IPS-18a (cell line): ENCODE measurements around the gene DMRTC1.
"Not testable (repeated sequence)": the region's sequence is repeated elsewhere in the genome, so short reads cannot be mapped to it uniquely, and the experiment has no call there.

ENCODE experiments used
- H3K27ac ChIP-seq: one replicate; pipeline ENCODE4 v1.5.1; 2013; ENCODE audit warnings: low read length
- H3K27me3 ChIP-seq: one replicate; pipeline ENCODE4 v1.6.1; 2013; ENCODE audit warnings: mild to moderate bottlenecking, low read length; ENCODE audit not compliant: control insufficient read depth, insufficient read depth
- H3K36me3 ChIP-seq: one replicate; pipeline ENCODE4 v1.6.1; 2013; ENCODE audit warnings: low read depth, low read length; ENCODE audit not compliant: control insufficient read depth
- H3K4me1 ChIP-seq: one replicate; pipeline ENCODE4 v1.6.1; 2013; ENCODE audit warnings: low read depth, low read length; ENCODE audit not compliant: control insufficient read depth
- H3K4me3 ChIP-seq: one replicate; pipeline ENCODE4 v1.5.1; 2013; ENCODE audit warnings: low read length
- H3K9ac ChIP-seq: one replicate; pipeline ENCODE4 v1.6.1; 2013; ENCODE audit warnings: mild to moderate bottlenecking, low read length, moderate library complexity
- H3K9me3 ChIP-seq: one replicate; pipeline ENCODE4 v1.6.1; 2013; ENCODE audit warnings: low read depth, low read length; ENCODE audit not compliant: control insufficient read depth

The DMRTC1 gene, protein sequence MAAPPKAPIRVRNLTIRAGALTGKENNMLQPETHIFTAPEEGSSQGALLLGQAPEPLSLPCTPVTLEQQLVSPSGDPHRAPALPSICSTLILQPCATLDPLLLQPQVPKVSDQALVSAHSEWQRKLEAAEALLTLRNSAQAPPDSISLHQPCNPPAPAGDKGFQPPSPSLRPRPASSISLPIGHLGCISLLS

DNA sequence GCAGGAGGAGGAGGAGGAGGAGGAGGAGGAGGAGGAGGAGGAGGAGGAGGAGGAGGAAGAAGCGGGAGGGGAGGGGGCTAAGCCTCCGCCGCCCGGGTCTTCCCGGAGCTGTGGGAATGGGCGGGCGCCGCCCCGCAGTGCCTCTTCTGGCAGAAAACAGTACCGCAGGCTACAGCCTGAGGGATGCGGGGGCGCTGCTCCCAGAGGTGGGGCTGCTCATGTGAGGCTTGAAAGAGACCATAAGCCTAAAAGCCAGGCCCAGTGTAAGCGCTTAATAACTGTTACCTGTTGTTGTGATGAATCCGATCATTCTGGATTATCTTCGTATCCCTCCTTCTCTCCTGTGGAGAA is at the start of gene DMRTC1:
Gene DMRTC1 (minus strand): TSS at position 19 of the 351 bp plus-strand sequence. CDS start 68,143 bp downstream, outside the sequence.
- not testable (repeated sequence) for H3K4me3 ChIP-seq, H3K9ac ChIP-seq, H3K27ac ChIP-seq, H3K9me3 ChIP-seq, H3K36me3 ChIP-seq, H3K4me1 ChIP-seq, H3K27me3 ChIP-seq

DNA sequence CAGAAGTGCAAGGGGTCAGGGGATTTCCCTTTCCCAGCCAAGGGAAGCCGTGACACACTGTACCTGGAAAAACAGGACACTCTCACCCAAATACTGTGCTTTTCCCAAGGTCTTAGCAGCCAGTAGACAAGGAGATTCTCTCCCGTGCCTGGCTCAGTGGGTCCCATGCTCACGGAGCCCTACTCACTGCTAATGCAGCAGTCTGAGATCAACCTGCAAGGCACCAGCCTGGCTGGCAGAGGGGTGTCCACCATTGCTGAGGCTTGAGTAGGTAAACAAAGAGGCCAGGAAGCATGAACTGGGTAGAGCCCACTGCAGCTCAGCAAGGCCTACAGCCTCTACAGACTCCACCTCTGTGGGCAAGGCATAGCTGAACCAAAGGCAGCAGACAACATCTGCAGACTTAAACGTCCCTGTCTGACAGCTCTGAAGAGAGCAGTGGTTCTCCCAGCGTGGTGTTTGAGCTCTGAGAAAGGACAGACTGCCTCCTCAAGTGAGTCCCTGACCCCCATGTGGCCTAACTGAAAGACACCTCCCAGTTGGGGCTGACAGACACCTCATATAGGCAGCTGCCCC is 37.3 kb upstream of the DMRTC1 start:
- not testable (repeated sequence) for H3K27ac ChIP-seq, H3K4me1 ChIP-seq, H3K27me3 ChIP-seq, H3K9ac ChIP-seq, H3K4me3 ChIP-seq, H3K36me3 ChIP-seq, H3K9me3 ChIP-seq

DNA sequence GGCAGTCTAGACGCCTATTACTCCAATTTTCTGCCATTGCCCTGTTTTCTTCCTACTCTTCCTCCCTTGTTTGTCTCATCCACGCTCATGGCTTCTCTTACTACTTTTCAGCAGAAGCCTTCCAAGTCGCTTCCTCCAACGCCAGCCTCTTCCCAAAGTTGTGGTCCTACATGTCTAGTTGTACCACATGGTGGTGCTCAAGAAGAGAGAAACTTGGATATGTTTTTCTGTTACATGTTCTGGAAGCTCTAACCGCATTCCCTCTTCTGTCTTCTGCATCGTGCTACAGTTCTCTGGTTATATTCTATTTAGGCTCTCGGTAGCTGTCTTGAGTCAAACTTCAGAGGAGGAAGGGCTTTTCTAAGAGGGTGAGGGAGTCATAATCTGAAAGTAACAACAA is 31.2 kb upstream of the DMRTC1 start:
- H3K36me3 ChIP-seq, H3K27me3 ChIP-seq, H3K4me1 ChIP-seq: not testable (repeated sequence)

DNA sequence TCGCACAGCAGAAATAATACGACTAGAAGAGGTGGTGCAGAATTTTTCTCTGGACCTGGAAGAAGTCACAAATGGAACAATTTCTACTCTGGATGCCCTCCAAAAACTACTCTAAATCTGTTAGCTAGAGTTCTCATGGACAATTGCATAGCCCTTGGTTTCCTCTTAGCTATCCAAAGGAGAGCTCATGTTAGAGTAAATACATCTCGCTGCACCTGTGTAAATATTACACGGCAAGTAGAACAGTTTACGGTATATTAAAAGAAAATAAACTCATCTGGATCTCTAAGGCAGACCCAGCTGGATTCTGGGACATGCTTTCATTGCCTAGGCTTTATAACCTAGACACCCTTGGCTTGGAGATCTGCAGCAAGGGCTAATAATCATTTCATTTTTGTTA is 28.2 kb upstream of the DMRTC1 start:
- not testable (repeated sequence) for H3K9ac ChIP-seq, H3K27me3 ChIP-seq, H3K4me3 ChIP-seq, H3K27ac ChIP-seq, H3K36me3 ChIP-seq, H3K4me1 ChIP-seq, H3K9me3 ChIP-seq

More for the DNA sequence above, 31.2 kb upstream of the DMRTC1 start:
- not testable (repeated sequence) for H3K9ac ChIP-seq, H3K9me3 ChIP-seq, H3K27ac ChIP-seq, H3K4me3 ChIP-seq

DNA sequence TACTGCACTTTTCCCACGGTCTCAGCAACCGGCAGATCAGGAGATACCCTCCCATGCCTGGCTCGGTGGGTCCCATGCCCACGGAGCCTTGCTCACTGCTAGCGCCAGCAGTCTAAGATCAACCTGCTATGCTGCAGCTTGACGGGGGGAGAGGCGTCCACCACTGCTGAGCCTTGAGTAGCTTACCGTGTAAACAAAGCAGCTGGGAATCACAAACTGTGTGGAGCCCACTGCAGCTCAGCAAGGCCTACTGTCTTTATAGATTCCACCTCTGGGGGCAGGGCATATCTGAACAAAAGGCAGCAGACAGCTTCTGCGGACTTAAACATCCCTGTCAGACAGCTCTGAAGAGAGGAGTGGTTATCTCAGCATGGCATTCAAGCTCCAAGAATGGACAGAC is 16.3 kb upstream of the DMRTC1 start:
- not testable (repeated sequence) for H3K27ac ChIP-seq, H3K36me3 ChIP-seq, H3K4me1 ChIP-seq, H3K4me3 ChIP-seq, H3K27me3 ChIP-seq, H3K9me3 ChIP-seq, H3K9ac ChIP-seq

DNA sequence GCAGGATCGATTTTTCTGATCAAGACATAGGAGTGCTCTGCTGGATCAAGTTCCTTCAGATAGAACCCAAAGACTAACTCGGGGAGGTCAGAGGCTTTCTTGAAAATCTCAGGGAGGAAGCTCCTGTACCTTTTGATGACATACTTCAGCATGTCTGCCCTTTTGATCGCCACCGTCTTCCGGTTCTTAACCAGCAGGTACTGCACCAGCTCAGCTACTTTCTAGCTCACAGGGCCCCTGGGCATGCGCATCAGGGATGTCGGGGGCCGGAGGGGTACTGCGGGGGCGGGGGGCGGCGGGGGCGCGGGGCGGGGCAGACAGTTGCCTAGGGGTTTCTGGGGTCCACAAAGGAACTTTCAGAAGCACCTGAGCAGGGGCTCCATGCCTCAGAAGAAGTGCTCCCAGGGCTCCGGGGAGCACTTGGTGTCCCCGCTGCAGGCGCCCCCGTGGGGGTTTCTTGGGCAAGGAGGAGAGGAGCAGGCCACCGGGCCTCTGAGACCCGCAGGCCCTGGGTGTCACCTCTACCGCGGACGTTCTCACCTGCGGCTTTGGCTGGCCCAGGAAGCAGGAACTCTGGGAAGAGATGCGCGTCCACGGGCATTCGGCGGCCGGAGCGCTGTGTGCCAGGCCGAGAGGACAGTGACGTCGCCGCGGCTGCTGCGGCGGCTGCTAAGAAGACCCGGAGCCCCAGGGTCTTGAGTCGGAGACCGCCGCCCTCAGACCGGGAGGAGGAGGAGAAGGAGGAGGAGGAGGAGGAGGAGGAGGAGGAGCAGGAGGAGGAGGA is 410 bp downstream of the DMRTC1 start:
- not testable (repeated sequence) for H3K27me3 ChIP-seq, H3K27ac ChIP-seq, H3K9ac ChIP-seq, H3K4me3 ChIP-seq, H3K9me3 ChIP-seq, H3K36me3 ChIP-seq, H3K4me1 ChIP-seq

DNA sequence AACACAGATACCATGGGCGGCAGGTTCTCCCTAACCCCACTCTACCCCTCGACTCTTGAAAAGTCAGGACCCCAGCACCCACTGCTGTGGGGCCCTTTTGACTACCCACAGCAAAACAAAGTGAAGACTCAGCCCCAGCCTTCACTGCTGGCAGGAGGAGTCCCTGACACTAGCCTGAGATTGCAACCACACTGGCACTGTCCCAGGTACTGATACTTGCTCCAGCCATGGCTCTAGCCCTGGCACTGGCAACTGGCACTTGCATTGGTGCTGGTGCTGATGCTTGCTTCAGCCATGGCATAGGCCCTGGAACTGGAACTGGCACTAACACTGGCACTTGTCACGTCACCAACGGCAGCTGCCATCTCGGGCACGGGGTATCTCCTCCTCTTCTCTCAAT is 1.4 kb downstream of the DMRTC1 start:
- not testable (repeated sequence) for H3K9ac ChIP-seq, H3K4me3 ChIP-seq, H3K9me3 ChIP-seq, H3K4me1 ChIP-seq, H3K36me3 ChIP-seq, H3K27me3 ChIP-seq, H3K27ac ChIP-seq

DNA sequence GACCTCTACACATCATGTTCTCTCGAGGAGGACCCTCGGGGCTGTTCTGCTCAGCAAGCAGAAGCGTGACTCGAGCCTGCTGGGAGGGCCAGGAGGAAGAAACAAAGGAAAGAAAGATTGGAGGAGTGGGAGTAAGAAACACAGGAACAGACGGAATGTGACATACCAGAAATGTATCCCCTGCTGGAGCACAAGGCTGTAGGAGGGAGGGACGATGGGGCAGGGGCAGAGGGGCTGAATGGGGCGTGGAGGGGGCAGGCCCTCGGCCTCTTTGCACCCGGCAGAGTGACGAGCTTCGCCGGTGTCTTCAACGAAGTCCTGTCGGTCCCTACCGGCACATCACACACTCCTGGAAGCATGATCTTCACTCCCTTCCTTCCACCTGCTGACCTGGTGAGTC is 5.7 kb downstream of the DMRTC1 start, which contains the start of gene FAM236A:
Gene FAM236A (plus strand): TSS at position 301 of the 400 bp plus-strand sequence. CDS start 57 bp downstream, at position 358.
- not testable (repeated sequence) for H3K9ac ChIP-seq, H3K27ac ChIP-seq, H3K27me3 ChIP-seq, H3K4me3 ChIP-seq, H3K36me3 ChIP-seq, H3K9me3 ChIP-seq, H3K4me1 ChIP-seq

DNA sequence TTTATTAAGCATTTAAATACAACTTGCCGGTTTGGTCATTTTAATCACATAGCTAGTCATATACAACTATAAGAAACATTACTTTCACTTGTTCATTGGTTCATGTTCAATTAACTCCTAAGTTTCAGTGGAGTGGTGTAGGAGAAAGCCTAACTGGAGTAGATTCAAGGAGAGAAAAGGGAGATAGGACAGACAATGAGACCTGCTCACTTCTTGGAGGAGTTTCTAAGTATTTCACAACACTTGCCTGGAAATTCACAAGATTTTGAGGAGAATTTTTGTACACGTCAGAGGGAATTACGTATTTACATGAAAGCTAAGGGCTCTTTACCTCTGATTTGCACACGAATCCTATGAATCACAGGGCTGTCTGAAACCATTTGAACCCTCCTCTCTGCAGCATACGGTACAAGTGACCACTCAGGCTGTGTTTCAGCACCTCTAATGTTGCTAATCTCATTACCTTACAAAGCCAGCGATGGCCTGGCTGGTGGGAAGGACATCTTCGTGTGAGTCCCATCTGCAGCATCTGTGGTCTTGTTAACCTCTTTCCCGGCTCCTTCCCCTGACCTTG is 6.7 kb downstream of the DMRTC1 start:
- not testable (repeated sequence) for H3K4me1 ChIP-seq, H3K9me3 ChIP-seq, H3K36me3 ChIP-seq, H3K9ac ChIP-seq, H3K4me3 ChIP-seq, H3K27ac ChIP-seq, H3K27me3 ChIP-seq

DNA sequence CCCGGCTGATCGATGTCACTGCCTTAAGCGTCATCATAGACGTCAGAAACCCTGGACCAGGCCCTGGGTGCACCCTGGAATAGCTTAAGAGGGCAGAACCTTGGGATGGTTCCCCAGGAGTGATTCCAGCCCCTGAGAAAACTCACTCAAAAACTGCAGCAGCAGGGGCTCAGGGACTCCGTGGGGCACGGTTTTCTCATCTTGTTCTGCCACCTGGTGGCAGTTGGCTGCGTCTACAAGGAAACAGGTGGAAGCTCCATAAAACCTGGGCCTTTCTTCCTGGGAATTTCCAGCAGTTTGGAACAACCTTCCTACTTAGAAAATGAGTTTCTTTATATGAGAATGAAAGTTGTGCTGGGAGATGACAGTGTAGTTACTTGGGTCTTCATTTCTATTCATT is 7.2 kb downstream of the DMRTC1 start:
- H3K27me3 ChIP-seq, result not testable (repeated sequence)

DNA sequence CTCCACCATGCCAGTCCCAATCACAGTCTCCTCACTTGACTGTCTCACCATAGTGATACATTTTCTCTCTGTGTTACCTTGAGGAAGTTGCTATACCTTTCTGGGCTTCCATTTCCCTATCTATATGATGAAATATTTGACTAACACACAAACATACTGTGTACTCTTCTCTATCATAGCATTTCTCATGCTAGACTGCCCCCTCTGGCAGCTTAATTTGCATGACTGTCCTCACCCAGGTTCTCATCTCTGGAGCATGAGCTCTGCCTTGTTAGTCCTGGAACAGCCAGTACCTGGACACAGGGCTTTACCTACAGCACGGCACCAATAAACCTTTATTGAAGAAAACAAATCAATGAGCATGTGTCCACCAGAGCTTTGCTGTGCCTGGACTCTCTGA is 11.4 kb downstream of the DMRTC1 start:
- not testable (repeated sequence) for H3K36me3 ChIP-seq, H3K9me3 ChIP-seq, H3K4me3 ChIP-seq, H3K9ac ChIP-seq, H3K4me1 ChIP-seq, H3K27me3 ChIP-seq, H3K27ac ChIP-seq

More for the DNA sequence above, 7.2 kb downstream of the DMRTC1 start:
- not testable (repeated sequence) for H3K9me3 ChIP-seq, H3K4me3 ChIP-seq, H3K4me1 ChIP-seq, H3K27ac ChIP-seq, H3K36me3 ChIP-seq, H3K9ac ChIP-seq

DNA sequence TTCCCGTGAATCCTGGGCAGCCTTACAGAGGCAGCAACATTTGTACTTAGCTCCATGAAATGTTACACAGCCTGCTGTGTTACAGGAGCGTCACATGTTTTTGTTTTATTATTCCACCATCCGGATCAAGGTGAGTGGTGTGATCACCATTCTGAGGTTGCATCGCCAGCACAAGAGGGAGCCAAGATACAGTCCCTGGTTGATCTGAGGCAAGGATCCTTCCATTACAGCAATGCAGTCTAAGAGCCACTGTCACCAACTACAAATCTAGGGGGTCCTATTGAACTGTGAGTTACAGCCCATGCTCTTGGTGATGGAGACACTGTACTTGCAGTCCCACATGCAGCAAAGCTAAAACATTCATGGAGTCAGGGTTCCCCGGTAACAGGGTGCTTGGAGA is 27.5 kb downstream of the DMRTC1 start:
- H3K27me3 ChIP-seq, H3K9ac ChIP-seq: not testable (repeated sequence)

More for the DNA sequence above, 27.5 kb downstream of the DMRTC1 start:
- H3K27ac ChIP-seq, H3K4me1 ChIP-seq, H3K4me3 ChIP-seq, H3K36me3 ChIP-seq, H3K9me3 ChIP-seq: not testable (repeated sequence)
